HEK293 (cell line): ENCODE results near the gene PIGO.

Experiments used
- CTCF ChIA-PET: fragments of 350-600 bp; formaldehyde crosslinking; extraction: SDS; loops from one replicate; lab custom pipeline; 2021; ENCODE audit warnings: antibody characterized with exemption; lab: Yijun Ruan, JAX
- POLR2A ChIA-PET: fragments of 300-600 bp; formaldehyde crosslinking; extraction: SDS; loops from one replicate; lab custom pipeline; 2020; ENCODE audit warnings: antibody characterized with exemption, inconsistent platforms; lab: Yijun Ruan, JAX
- H3K27ac ChIP-seq: fragments of 200-500 bp; sonication (Bioruptor generic); 2 replicates; pipeline ENCODE4 v1.5.1; 2014; ENCODE audit warnings: low read depth, low read length, control low read depth, inconsistent platforms; ENCODE audit errors: extremely low read depth
- H3K36me3 ChIP-seq, 2 experiments: fragments of 200-500 bp in 1 of 2; sonication (Bioruptor generic) in 1 of 2; 1 replicate in 1 of 2; 2 replicates in 1 of 2; pipeline ENCODE4 v1.5.1; 2014 to 2017; ENCODE audit warnings: inconsistent platforms in 2 of 2, low read length in 2 of 2; ENCODE audit not compliant: control insufficient read depth in 2 of 2, insufficient read depth in 1 of 2
- H3K4me1 ChIP-seq: fragments of 200-500 bp; sonication (Bioruptor generic); 2 replicates; pipeline ENCODE4 v1.5.1; 2014; ENCODE audit warnings: mild to moderate bottlenecking, low read length, inconsistent platforms; ENCODE audit not compliant: control insufficient read depth, insufficient read depth
- H3K4me3 ChIP-seq: 2 replicates; pipeline ENCODE4 v1.5.1; 2011; ENCODE audit warnings: low read depth, mild to moderate bottlenecking, control low read depth, low read length, moderate library complexity
- H3K9me3 ChIP-seq: fragments of 200-500 bp; sonication (Bioruptor generic); 2 replicates; pipeline ENCODE4 v1.5.1; 2014; ENCODE audit warnings: low read depth, low read length, inconsistent platforms; ENCODE audit not compliant: control insufficient read depth, insufficient read depth
- KLF1 ChIP-seq: fragments of 450-650 bp; formaldehyde crosslinking; IDR thresholded peaks from 2 replicates; pipeline ENCODE4 v1.5.1; 2016; ENCODE audit warnings: missing biosample characterization, missing genetic modification characterization
- OSR2 ChIP-seq: fragments of 450-650 bp; formaldehyde crosslinking; IDR thresholded peaks from 2 replicates; pipeline ENCODE4 v1.5.1; 2016; ENCODE audit warnings: missing biosample characterization, missing genetic modification characterization
- SCRT1 ChIP-seq: fragments of 450-650 bp; formaldehyde crosslinking; IDR thresholded peaks from 2 replicates; pipeline ENCODE4 v1.5.1; 2016; ENCODE audit warnings: missing biosample characterization, missing genetic modification characterization, borderline replicate concordance
- SETDB1 ChIP-seq: IDR thresholded peaks from one replicate; pipeline ENCODE4 v1.6.1; 2017; ENCODE audit warnings: mild to moderate bottlenecking, low read length, moderate library complexity, mixed read lengths; ENCODE audit not compliant: insufficient read length
- ZFP3 ChIP-seq: fragments of 450-650 bp; formaldehyde crosslinking; IDR thresholded peaks from 2 replicates; pipeline ENCODE4 v1.5.1; 2016; ENCODE audit warnings: low read depth, missing biosample characterization, missing genetic modification characterization
- ZNF10 ChIP-seq: fragments of 450-650 bp; formaldehyde crosslinking; IDR thresholded peaks from 2 replicates; pipeline ENCODE4 v1.5.1; 2017; ENCODE audit warnings: missing biosample characterization, missing genetic modification characterization
- ZNF133 ChIP-seq: fragments of 450-650 bp; formaldehyde crosslinking; IDR thresholded peaks from 2 replicates; pipeline ENCODE4 v1.5.1; 2016; ENCODE audit warnings: missing biosample characterization, missing genetic modification characterization
- ZNF138 ChIP-seq: fragments of 450-650 bp; formaldehyde crosslinking; IDR thresholded peaks from 2 replicates; pipeline ENCODE4 v1.5.1; 2016; ENCODE audit warnings: missing biosample characterization, missing genetic modification characterization, borderline replicate concordance
- ZNF175 ChIP-seq: fragments of 450-650 bp; formaldehyde crosslinking; IDR thresholded peaks from 2 replicates; pipeline ENCODE4 v1.5.1; 2016; ENCODE audit warnings: missing biosample characterization, missing genetic modification characterization
- ZNF223 ChIP-seq: fragments of 450-650 bp; formaldehyde crosslinking; IDR thresholded peaks from 2 replicates; pipeline ENCODE4 v1.5.1; 2016; ENCODE audit warnings: missing biosample characterization, missing genetic modification characterization
- ZNF391 ChIP-seq: fragments of 450-650 bp; formaldehyde crosslinking; IDR thresholded peaks from 2 replicates; pipeline ENCODE4 v1.5.1; 2016; ENCODE audit warnings: low read depth, missing biosample characterization, missing genetic modification characterization, borderline replicate concordance
- ZNF426 ChIP-seq: fragments of 450-650 bp; formaldehyde crosslinking; IDR thresholded peaks from 2 replicates; pipeline ENCODE4 v1.5.1; 2017; ENCODE audit warnings: missing biosample characterization, missing genetic modification characterization, mild to moderate bottlenecking, inconsistent platforms, moderate library complexity
- ZNF510 ChIP-seq: fragments of 450-650 bp; formaldehyde crosslinking; IDR thresholded peaks from 2 replicates; pipeline ENCODE4 v1.5.1; 2018; ENCODE audit warnings: mild to moderate bottlenecking, missing genetic modification characterization, missing biosample characterization; ENCODE audit not compliant: insufficient replicate concordance
- ZNF621 ChIP-seq: fragments of 450-650 bp; formaldehyde crosslinking; IDR thresholded peaks from 2 replicates; pipeline ENCODE4 v1.5.1; 2017; ENCODE audit warnings: missing biosample characterization, missing genetic modification characterization
- ZNF660 ChIP-seq: fragments of 450-650 bp; IDR thresholded peaks from 2 replicates; pipeline ENCODE4 v1.5.1; 2018; ENCODE audit warnings: missing biosample characterization, mild to moderate bottlenecking, missing genetic modification characterization
- TF ChIP-seq, protein P1 (sequence below): fragments of 450-650 bp; formaldehyde crosslinking; IDR thresholded peaks from 2 replicates; pipeline ENCODE4 v1.5.1; 2016; ENCODE audit warnings: missing biosample characterization, missing genetic modification characterization, borderline replicate concordance
- TF ChIP-seq, protein P2 (sequence below): fragments of 450-650 bp; formaldehyde crosslinking; IDR thresholded peaks from 2 replicates; pipeline ENCODE4 v1.5.1; 2016; ENCODE audit warnings: missing biosample characterization, missing genetic modification characterization
- TF ChIP-seq, protein P3 (sequence below): fragments of 450-650 bp; formaldehyde crosslinking; IDR thresholded peaks from 2 replicates; pipeline ENCODE4 v1.5.0; 2017; ENCODE audit warnings: missing biosample characterization, missing genetic modification characterization, borderline replicate concordance
- TF ChIP-seq, protein P4 (sequence below): fragments of 450-650 bp; formaldehyde crosslinking; IDR thresholded peaks from 2 replicates; pipeline ENCODE4 v1.5.1; 2016; ENCODE audit warnings: missing biosample characterization, missing genetic modification characterization
- TF ChIP-seq, protein P5 (sequence below): fragments of 450-650 bp; formaldehyde crosslinking; IDR thresholded peaks from 2 replicates; pipeline ENCODE4 v1.5.1; 2017; ENCODE audit warnings: missing biosample characterization, missing genetic modification characterization

The PIGO gene

DNA sequence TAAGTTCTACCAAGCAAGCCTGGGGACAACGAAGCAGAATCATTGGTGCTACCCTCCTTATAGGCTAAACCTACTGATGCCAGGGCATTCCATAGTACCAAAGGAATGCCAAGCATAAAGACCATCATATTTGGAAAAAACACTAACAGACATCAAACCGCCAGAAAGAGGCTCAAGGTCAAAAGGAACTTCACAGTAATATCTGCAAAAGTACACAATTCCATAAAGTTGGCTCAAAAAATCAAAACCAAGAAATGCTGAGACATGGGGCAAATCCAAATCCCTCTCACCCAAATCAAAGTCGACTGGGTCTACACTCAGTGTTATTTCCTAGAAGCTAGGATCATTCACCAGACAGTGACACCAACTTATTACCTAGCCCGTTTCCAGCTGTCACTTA, 27.4 kb downstream of the PIGO start:
- H3K4me3 ChIP-seq = no peak overlapping the region
- TF ChIP-seq, protein P1, sequence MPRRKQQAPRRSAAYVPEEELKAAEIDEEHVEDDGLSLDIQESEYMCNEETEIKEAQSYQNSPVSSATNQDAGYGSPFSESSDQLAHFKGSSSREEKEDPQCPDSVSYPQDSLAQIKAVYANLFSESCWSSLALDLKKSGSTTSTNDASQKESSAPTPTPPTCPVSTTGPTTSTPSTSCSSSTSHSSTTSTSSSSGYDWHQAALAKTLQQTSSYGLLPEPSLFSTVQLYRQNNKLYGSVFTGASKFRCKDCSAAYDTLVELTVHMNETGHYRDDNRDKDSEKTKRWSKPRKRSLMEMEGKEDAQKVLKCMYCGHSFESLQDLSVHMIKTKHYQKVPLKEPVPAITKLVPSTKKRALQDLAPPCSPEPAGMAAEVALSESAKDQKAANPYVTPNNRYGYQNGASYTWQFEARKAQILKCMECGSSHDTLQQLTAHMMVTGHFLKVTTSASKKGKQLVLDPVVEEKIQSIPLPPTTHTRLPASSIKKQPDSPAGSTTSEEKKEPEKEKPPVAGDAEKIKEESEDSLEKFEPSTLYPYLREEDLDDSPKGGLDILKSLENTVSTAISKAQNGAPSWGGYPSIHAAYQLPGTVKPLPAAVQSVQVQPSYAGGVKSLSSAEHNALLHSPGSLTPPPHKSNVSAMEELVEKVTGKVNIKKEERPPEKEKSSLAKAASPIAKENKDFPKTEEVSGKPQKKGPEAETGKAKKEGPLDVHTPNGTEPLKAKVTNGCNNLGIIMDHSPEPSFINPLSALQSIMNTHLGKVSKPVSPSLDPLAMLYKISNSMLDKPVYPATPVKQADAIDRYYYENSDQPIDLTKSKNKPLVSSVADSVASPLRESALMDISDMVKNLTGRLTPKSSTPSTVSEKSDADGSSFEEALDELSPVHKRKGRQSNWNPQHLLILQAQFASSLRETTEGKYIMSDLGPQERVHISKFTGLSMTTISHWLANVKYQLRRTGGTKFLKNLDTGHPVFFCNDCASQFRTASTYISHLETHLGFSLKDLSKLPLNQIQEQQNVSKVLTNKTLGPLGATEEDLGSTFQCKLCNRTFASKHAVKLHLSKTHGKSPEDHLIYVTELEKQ (tag by site-specific recombination) = no peak
- TF ChIP-seq ZNF621 (tag by site-specific recombination) (no peak), SCRT1 (no peak), ZNF138 (tag by site-specific recombination) (no peak), ZNF391 (tag by site-specific recombination) (no peak), ZNF660 (tag by site-specific recombination) (no peak)

DNA sequence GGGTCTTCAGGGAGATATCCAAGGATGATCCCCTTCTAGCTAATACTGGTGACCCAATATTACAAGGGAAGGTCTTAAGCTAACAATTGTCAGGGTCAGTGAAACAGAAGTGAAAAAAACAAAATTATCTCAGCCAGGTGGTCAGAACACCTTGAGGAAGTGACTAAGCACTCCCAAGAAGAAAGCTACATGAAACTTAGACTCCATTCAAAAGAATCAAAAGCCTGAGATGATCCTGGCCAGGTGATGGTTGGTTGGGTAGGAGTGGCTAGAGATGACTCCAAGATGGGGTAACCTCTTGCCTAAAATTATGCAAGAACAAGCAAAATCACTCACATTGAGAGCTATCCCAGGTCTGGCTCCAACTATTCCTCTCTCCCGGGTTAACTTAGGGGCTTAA, 29.3 kb downstream of the PIGO start:
- Histone ChIP-seq H3K4me3 (no peak overlapping the region), H3K36me3 (peaks cover 32 to 94% of the 10 kb centered on the region in 2 experiments), H3K9me3 (no peaks in the 10 kb centered on the region), H3K4me1 (no peaks in the 10 kb centered on the region), H3K27ac (no peak overlapping the region)
- POLR2A ChIA-PET = interaction anchor here (0.7 to 1.0 kb wide), 3 partner anchors 10 to 42 kb away, joined by 3 read pairs; partner anchors contain the start of gene FANCG
- CTCF ChIA-PET = interaction anchor here (2.3 kb wide), 1 partner anchor 15 kb away, joined by 18 read pairs; no protein-coding TSS in a partner anchor
- TF ChIP-seq, protein P2, sequence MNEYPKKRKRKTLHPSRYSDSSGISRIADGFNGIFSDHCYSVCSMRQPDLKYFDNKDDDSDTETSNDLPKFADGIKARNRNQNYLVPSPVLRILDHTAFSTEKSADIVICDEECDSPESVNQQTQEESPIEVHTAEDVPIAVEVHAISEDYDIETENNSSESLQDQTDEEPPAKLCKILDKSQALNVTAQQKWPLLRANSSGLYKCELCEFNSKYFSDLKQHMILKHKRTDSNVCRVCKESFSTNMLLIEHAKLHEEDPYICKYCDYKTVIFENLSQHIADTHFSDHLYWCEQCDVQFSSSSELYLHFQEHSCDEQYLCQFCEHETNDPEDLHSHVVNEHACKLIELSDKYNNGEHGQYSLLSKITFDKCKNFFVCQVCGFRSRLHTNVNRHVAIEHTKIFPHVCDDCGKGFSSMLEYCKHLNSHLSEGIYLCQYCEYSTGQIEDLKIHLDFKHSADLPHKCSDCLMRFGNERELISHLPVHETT (tag by site-specific recombination) = no peak
- TF ChIP-seq, protein P3, sequence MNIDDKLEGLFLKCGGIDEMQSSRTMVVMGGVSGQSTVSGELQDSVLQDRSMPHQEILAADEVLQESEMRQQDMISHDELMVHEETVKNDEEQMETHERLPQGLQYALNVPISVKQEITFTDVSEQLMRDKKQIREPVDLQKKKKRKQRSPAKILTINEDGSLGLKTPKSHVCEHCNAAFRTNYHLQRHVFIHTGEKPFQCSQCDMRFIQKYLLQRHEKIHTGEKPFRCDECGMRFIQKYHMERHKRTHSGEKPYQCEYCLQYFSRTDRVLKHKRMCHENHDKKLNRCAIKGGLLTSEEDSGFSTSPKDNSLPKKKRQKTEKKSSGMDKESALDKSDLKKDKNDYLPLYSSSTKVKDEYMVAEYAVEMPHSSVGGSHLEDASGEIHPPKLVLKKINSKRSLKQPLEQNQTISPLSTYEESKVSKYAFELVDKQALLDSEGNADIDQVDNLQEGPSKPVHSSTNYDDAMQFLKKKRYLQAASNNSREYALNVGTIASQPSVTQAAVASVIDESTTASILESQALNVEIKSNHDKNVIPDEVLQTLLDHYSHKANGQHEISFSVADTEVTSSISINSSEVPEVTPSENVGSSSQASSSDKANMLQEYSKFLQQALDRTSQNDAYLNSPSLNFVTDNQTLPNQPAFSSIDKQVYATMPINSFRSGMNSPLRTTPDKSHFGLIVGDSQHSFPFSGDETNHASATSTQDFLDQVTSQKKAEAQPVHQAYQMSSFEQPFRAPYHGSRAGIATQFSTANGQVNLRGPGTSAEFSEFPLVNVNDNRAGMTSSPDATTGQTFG (tag by site-specific recombination) = no peak
- no peak for TF ChIP-seq ZNF10 (tag by site-specific recombination)
- TF ChIP-seq, protein P4, sequence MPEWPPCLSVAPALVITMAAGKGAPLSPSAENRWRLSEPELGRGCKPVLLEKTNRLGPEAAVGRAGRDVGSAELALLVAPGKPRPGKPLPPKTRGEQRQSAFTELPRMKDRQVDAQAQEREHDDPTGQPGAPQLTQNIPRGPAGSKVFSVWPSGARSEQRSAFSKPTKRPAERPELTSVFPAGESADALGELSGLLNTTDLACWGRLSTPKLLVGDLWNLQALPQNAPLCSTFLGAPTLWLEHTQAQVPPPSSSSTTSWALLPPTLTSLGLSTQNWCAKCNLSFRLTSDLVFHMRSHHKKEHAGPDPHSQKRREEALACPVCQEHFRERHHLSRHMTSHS (tag by site-specific recombination) = no peak
- TF ChIP-seq ZNF133 = no peak
- TF ChIP-seq ZNF510 = no peak
- no peak for TF ChIP-seq OSR2 (tag by site-specific recombination)
- no peak for TF ChIP-seq SETDB1
- no peak for TF ChIP-seq ZNF223 (tag by site-specific recombination)
- no peak for TF ChIP-seq KLF1 (tag by site-specific recombination)
- no peak for TF ChIP-seq ZNF426 (tag by site-specific recombination)
- TF ChIP-seq, protein P5, sequence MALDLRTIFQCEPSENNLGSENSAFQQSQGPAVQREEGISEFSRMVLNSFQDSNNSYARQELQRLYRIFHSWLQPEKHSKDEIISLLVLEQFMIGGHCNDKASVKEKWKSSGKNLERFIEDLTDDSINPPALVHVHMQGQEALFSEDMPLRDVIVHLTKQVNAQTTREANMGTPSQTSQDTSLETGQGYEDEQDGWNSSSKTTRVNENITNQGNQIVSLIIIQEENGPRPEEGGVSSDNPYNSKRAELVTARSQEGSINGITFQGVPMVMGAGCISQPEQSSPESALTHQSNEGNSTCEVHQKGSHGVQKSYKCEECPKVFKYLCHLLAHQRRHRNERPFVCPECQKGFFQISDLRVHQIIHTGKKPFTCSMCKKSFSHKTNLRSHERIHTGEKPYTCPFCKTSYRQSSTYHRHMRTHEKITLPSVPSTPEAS = no peak
- no peak for TF ChIP-seq ZFP3 (tag by site-specific recombination)
- no peak for TF ChIP-seq ZNF175 (tag by site-specific recombination)

More for the DNA sequence above, 27.4 kb downstream of the PIGO start:
- CTCF ChIA-PET = interaction anchor here (0.6 kb wide), 2 partner anchors 394 to 687 kb away, joined by 3 read pairs; no protein-coding TSS in a partner anchor
- POLR2A ChIA-PET = interaction anchor here (0.7 to 5.2 kb wide), 3 partner anchors 12 to 417 kb away, joined by 3 to 48 read pairs (median 5); partner anchors contain the start of genes FANCG and STOML2
- peaks cover 3% of the 10 kb centered on the region; the same call in 1 of the 2 replicates for H3K4me1 ChIP-seq
- peaks cover 16 to 84% of the 10 kb centered on the region in 2 experiments for H3K36me3 ChIP-seq
- H3K9me3 ChIP-seq = no peaks in the 10 kb centered on the region
- no peak overlapping the region for H3K27ac ChIP-seq
